ENCODE measurements around the gene MTM1.

MTM1 gene

DNA sequence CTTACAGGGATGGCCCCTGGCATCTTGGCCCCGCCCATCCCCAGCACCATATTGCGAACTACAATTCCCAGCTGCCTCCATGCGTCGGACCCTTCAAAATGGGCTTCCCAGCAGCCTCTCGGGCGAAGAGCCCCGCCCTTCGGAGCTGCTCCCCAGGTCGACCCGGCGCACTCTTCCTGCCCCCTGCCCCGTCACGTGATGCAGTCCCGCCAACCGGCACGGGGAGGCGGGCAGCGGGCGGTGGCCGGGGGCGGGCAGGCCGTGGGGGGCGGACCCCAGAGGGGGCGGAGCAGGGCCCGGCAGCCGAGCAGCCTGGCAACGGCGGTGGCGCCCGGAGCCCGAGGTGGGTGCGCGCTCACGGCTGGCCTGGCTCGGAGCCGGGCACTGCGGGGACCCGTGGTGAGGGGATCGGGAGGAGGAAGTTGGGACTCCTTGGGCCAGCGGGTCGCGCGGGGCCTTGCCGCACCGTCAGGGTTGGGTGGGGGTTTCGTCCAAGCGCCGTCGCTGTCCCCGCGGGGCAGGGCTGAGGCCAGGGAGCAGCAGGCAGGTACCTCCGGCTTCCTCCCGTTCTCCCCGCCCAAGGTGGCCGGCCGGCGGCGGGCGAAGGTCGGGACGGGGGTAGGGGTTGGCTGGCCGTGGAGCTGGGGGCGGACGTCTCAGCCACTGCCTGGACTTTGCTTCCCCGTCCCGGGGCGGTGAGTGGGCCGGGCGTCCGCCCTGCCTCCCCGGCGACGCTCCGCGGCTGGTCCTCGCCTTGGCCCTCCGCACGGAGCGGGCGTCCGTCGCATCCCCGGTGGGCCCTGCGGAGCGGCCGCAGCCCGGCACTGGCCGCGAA is at the start of gene MTM1:
TSS of gene MTM1 (plus strand) at position 302 of the 835 bp plus-strand sequence. CDS start 23,994 bp downstream, outside the sequence.
- DNase-seq: peak; percentile 94

DNA sequence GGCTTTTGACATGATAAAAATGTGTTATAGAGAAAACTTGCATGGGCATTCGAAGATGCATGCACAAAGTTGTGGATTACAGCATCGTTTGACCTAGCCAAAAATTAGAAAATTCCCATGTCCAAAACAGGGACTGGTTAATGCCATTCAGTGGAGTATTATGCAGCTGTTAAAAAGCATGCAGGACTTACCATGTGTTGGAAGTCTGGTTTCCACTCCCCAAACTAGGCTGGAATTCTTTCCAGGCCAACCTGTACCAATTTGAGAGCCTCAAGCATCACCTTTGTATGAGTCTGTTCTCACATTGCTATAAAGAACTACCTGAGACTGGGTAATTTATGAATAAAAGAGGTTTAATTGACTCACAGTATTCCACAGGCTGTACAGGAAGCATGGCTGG is 45.9 kb upstream of the MTM1 start:
- DNase-seq: no peak

DNA sequence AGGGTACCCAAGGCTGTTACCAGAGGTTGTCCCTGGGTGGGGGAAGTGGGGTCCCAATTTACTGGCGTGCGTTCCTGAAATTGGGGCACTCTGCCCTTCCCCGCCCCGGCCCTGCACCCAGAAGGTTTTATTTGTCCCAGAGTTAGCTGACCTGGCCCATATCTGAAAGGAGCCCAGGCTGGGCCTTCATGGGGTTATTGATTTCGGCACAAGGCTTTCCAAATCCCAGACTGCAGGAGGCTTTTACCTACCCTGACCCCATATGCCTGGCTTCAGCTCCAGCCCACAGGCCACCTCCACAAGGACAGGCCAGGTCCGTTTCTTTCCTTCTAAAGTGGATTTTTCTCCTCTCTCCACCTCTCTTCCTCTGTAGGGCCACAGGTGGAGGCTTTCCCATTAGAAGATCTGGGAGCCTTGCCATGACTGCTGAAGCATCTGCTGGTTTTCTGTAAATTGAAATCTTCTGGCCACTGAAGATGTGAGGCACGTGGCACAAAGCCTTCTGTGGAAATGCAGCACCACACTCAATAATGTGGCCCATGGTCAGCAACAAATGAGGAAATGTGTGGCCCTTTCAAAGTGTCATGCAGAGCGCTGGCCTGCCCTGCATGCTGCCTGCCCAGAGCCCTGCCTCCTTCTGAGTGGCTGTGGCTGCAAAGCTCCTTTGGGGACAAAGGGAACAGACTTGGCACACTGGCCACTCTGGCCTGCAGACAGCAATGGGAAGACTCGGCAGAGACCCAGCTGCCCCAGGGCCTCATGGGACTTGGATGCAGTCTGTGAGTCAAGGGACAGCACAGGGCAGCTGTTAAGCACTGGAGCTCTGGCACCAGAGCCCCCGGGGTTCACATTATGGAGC is 43.1 kb upstream of the MTM1 start:
- DNase-seq: no peak

DNA sequence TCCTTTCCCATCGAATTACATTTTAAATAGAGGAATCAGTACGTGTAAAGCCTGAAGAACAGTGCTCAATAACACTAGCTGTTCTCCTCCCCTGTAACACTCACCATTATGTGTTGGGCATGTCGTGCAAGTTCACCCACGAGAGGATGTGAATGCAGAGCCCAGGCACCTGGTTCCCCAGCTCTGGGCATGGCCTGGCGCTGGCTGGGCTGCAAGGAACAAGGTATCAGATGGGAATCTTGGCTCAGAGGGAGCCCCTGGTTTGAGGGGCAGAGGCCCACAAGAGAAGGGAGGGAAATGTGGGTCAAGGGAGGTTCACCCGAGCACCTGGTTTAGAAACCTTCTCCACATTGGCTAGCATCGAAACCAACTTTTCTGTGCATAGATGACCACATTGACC is 41.7 kb upstream of the MTM1 start:
- no peak for DNase-seq

DNA sequence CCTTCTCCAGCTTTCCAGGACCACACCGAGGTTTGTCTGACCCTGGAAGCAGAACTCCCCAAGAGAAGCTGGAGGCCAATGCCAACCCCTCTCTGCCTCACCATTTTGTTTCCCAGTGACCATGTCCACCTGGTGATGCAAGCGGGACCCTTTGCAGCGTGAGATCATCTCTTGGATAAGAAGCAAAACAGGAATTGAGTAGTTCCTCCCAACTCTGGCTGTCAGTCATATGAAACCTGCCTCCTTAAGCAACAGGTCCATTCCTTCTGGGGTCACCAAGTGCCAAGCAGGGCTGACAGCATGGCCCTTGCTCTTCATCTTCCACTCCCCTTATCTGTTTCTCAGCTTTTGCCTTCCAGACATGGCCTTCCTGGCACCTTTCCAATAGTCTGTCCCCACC is 41.3 kb upstream of the MTM1 start:
- no peak for DNase-seq

DNA sequence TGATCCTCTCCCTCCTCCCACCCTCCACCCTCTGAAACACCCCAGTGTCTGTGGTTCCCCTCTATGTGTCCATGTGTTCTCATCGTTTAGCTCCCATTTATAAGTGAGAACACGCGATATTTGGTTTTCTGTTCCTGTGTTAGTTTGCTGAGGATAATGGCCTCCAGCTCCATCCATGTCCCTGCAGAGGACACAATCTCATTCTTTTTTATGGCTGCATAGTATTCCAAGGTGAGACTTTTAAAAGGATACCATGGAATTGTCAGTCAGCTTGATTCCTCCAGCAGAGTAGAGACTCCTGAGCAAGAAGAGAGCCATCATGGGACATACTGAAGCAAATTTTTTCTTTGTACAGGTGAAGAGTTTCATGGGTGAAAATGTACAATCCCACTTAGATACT is 38.8 kb upstream of the MTM1 start:
- DNase-seq: no peak

DNA sequence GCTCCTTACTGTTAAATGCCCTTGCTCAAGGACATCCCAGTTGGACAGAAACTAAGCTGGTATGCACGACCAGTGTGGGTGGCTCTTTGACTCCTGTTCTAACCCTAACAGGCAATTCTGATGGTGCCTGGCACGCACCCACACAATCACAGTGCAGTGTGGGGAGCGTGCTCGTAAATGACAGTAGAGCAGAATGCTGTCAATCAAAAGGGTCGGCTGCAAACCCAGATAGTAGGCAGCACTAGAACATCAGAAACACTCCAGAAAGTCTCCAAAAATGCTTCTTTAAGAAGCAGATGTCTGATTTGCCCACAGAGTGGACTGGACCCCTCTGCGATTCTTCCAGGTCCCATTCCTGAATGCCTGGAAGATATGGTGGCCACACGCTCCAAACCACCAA is 37.6 kb upstream of the MTM1 start:
- DNase-seq: no peak

DNA sequence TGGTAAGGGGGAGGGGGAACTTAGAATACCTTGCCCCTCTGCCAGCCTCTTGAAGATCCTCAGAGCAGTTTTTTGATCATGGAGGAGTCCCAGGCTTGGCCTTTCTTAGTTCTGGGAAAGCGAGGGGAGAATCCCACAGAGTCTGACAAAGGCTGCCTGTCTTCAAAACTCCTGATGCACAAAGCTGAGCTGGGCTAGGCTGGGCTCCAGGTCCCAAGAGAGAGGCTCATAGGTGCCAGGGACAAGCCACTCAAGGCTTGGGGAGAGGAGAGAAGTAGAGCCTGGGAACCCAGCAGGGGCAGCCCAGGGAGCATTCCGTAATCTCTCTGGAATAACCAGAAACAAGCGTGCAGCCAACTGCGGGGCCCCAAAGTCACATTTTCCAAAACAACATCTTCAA is 37.0 kb upstream of the MTM1 start:
- no peak for DNase-seq

DNA sequence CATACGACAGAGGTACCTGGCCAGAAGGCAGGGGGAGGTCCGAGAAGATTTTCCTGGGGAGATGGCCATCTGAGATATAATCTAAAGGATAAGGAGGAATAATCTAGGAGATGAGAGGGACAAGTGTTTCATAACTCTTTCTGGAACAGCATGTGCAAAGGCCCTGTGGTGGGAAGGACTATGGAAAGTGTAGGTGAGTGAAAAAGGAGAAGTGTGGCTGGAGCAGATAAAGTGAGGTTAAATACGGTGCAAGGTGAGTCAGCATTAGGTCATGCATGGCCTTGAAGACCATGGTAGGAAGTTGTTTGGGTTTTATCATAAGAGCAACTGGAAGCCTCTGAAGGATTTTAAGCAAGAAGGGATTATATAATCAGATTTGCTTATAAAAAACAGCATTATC is 34.6 kb upstream of the MTM1 start:
- no peak for DNase-seq

DNA sequence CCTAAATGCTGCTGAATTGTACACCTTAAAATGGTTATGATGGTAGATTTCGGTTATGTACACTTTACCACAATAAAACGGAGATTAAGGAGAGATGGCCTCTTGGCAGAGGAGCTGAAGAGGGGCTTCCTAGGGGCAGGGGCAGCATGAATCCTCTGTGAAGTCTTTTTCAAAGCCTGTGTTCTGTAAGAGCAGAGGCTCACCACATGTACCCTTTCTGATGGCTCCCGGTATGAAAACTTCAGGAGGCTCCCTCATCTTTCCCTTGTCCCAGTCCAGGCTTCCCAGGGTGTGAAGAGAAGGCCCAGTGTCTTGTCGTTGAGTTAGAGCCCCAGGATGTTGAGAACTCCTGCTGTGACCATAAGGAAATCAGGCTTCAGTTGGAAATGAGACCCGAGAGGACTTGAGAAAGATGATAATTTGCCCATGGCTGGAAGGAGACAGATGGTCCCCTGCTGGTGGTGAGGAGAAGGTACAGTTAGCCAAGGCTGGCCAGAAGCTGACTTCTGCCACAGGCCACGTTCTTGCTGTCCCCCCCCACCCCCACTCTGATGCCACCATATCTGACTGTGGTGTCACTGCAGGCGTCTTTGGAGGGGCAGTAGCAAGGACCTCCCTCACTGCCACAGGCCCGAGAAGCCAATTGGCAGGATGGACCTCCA is 31.8 kb upstream of the MTM1 start:
- DNase-seq: no peak

DNA sequence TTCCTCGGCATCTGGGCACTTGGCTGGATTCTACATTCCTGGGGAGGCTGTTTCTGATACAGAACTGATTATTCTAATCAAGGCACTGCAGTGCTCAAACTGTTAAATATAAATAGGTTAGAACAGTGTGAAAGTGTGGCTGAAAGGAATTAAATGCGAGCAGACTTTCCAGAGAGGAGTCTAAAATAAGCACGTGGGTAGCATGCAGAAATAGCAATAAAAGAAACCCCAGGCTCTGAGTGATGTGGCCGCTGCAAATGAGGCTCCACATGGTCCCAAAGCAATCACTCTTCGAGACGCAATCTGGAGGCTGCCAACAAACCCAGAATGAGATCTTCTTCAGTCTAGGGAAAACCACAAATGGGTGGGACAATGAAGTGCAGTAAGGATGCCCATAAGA is 30.6 kb upstream of the MTM1 start:
- DNase-seq: no peak

DNA sequence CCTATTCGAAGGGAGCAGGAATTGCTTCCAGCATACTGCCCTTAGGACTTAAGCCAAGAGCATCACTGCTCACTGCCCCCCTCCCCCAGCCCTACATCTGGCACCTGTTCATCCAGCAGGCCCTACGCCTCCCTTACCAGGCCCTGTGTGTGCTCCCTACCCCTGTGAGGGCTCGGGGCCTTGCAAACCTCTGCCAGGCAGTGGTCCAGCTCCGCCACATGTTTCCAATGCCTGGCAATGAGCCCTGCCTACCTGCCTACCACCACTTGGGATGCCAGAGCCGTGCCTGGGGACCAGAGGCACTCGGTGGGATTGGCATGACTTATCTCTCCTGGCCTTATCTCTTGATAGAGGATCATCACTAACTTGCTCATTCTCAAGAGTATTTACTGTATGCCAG is 27.5 kb upstream of the MTM1 start:
- DNase-seq: no peak

DNA sequence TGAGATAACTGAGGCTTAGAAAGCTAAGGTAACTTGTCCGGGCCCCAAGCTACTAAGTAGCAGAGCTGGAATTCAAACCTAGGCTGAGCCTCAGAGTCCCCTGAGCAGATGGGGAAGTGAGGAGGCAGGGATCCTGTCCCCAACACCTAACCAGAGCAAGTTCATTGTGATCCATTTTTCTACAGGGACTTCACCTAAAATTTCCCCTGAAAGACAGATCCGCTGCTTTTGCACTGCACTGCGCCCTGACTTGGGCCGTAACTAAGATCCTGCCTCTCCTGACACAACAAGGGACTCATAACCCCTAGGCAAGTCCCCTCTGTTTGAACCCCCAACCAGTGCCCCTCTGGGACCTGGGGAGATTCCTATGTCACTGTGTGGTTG is 25.6 kb upstream of the MTM1 start:
- DNase-seq: no peak

DNA sequence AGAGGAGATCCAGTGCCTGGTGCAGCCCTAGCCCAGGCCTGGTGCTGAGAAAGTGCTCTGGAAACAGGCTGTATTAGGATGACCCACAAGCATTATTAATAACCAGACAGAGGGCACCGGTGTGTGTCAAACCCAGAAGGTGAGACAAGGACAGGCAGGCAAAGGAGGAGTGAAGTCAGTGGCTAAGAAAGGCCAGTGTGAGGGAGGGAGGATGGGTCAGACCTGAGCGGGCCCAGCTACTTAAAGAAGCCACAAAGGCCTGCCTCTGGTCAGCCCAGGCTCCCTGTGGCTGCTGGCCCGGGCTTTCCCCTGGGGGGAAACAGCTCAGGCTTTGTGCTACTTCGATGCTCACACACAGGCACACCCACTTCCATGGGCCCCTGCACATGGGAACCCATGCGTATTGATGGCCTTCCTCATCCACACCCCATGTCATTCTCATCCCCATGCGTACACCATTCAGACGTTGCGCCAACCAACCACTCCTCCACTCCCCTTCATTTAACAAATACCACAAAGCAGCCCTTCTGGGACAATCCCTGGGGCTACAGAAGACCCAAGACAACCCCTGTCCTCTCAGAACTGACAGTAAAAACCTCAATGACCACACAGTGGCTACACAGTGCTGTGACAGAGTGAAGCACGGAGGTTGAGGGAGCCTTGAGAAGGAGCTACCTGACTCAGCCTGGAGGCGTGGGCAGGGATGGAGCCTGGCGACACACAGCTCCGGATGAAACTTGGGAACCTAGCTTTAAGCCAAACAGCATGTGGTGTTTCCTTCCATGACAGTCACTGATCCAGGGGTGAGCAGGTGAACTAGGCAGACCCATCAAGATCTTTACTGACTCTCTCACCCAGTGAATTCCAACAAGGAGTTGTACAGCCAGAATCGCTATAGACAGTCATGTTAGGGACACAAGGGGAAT is 24.9 kb upstream of the MTM1 start:
- no peak for DNase-seq

DNA sequence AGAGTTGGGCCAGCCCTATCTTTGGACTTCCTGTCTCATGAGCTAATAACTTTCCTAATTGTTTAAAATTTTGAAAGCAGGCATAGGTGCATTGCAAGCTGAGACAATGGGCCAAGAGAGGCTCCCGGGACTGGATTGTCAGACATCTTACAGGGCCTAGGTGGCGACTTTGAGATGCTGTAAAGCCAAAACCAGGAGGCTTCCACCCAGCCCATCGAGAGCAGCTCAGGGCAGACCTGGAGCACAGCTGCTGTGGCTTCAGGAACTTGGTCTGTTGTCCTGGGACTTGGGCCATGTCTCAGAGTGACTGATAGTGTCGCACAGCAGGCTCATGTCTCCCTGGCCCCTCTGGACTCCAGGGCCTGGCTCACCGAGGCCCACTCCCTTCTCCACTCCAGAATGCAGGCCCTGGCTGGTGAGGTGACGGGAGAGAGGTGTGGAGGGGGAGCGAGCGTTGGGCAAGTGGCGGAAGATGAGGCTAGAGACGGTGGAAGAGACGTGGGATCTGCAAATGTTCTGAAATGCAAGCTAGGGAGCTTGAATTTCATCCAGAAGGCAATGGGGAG is 24.1 kb upstream of the MTM1 start:
- no peak for DNase-seq

DNA sequence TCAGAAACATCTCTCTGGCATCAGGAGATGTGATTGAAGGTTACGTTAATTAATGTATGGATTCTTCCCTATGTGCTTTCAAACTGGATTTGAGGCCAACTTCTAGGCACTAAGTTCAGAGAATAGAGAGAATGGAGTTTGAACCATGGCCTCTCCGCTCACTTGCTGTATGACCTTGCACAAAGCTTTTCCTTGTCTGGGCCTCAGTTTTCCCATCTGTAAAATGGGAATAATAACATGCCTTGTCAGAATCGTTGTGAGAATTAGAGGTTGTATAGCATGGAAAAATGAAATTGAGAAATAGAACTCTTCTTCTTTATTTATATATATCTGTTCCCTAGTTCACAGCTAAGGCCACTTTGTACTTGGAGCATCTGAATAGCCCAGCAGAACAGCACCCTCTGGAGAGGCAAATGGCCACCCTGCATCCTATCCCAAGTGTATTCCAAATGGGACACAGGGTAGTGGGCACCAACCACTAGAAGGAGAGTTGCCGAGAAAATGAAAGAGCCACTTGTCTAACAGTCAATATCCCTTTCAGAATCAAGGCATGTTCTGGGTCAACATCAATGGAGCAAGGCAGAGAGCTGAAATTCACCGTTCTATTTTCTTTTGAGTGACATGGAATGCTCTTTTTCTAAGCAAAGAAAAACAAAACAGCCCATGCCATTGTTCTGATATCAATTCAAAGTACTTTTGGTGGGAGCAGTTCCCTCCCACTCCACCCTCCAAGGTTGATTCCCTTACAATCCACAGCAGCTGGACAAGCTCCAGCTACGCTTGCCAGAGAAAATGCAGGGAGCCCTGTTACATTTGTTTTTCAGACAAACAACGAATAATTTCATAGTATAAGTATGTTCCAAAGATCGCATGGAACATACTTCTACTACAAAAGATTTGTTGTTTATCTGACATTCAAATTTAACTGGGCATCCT is 23.3 kb upstream of the MTM1 start:
- DNase-seq: no peak

DNA sequence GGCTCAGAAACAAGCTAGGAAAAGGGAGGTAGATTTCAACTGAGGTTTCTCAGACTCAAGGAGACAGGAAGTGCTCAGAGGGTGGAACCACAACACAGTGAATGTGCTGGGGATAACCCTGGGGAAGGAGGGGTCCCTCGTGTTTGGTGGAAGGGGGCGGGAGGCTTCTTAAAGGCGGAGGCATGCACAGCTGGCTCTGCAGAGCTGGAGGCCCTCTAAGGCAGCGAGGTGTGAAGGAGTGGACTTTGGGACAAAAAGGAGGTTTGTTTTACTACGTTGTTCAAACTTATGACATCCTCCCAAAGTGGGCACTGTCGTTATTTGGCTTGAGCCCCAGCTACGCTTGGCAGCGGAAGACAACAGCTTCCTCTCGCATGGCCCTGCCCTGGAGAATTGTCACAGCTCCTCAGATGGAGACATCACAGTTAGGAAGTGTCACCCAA is 21.7 kb upstream of the MTM1 start:
- no peak for DNase-seq

DNA sequence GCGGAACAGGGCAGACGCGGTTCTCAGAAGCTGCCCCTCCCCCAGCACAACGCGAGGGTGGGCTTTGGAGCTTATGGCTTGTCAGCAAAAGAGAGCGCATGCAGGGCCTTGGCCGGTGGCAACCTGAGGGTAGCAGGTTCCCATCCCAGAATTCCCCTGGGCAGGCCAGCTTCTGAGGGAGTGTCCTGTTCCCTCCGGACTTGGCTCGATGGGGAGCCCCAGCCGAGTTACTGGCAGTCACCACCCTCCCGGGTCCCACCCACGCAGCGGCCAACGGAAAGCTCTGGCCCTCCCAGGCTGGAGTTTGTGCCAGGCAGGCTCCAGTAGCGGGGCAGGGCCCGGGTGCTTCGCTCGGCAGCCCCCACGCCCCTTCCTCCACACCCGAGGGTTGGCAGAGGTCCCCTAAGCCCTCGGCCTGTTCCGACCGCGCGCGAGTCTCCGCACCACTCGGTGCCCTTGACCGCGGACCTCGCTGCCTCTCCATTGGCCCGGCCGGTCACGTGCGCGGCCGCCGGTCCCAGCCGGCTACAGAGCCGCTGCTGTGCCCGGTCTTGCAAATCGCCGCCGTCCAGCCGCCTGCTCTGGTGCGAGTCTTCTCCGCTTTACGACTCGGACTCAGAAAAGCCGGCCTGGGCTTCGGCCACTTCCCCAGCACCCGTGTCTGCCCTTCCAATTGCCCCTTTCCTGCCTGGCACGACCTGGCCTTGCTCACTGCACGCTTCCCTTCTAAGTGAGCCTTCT is 20.9 kb upstream of the MTM1 start:
- DNase-seq: peak; percentile 67

DNA sequence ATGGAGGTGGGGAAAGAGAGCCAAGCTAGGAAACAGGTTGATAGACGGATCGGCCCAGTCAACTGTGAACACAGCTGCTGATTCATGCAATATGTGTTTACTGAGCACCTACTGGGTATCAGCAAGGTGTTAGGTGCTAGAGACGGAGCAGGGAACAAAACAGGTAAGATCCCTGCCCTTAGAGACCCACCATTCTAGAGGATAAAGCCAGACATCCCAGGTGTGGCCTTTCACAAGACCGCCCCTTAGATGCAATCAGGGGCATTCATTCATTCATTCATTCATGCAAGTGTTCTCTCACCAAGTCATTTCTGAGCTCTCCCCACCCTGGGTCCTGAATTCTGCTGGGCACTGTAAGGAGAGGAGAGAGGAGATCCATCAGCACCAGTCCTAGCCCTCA is 20.2 kb upstream of the MTM1 start:
- DNase-seq: no peak

DNA sequence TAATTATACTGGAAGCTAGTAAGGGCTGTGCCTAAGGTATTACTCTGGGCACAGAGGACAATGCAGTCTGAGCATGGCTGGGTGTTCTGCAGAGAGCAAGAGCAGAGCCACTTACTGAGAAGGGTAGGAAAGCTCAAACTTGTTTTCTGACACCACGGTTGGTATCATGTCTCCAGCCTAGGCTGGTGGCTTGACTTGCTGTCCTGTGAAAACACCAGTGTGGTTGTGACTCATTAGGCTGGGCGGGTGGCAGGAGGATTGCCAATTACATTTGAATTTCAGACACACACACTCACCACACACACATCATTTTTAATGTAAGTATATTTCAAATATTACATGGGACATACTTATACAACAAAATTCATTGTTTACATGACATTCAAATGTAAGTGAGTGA is 19.7 kb upstream of the MTM1 start:
- DNase-seq: no peak
